AG09309 (cell line): ENCODE measurements around the gene UNKL.

Experiments used
- DNase-seq: peaks from one replicate; pipeline ENCODE4 v3.0.0-alpha.2; 2010; ENCODE audit warnings: low read depth
- H3K4me3 ChIP-seq: 2 replicates; pipeline ENCODE4 v1.5.1; 2011; ENCODE audit warnings: mild to moderate bottlenecking, low read depth, low read length, moderate library complexity; ENCODE audit not compliant: control insufficient read depth
- TF ChIP-seq, protein P1 (sequence below): IDR thresholded peaks from 2 replicates; pipeline ENCODE4 v1.5.1; 2011; ENCODE audit warnings: mild to moderate bottlenecking, low read depth, low read length, inconsistent platforms; ENCODE audit not compliant: insufficient read depth, control insufficient read depth; ENCODE audit errors: missing control alignments

UNKL gene

DNA sequence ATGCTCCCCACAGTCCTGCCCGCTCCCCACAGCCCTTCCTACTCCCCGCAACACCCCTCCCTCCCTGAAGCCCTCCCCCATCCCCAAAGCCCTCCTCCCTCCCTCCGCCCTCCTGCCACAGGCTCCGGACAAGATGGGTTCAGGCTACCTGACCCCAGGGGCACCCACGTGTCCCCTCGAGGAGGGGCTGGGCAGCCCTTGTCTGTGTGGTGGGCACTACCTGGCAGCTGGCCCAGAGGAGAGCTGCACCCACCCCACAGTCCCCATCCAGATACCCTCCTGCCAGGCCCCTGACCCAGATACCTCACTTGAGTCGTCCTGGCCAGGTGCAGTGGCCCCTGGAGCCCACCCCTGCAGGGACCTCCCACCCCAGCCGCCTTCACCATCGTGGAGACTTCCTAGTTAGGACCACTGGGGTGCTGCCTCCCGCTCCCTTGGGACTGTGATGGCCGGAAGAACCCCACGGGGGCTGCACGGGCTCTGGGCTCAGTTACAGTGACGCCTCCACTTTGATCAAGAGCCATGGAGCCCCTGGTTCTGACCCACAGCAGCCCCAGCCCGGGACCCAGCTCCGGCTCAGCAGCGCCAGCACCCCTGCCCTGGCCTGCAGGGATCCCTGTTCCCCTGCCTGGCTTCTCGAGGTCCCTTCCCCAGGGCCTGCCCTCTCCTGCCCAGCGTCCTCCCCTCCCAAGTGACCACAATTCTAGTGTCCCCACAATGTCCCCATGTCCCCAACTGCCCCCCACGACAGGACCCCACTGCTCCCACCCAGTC lies 17.2 kb upstream of the UNKL start:
- DNase-seq, result no peak
- H3K4me3 ChIP-seq, result no peak overlapping the region
- TF ChIP-seq, protein P1, sequence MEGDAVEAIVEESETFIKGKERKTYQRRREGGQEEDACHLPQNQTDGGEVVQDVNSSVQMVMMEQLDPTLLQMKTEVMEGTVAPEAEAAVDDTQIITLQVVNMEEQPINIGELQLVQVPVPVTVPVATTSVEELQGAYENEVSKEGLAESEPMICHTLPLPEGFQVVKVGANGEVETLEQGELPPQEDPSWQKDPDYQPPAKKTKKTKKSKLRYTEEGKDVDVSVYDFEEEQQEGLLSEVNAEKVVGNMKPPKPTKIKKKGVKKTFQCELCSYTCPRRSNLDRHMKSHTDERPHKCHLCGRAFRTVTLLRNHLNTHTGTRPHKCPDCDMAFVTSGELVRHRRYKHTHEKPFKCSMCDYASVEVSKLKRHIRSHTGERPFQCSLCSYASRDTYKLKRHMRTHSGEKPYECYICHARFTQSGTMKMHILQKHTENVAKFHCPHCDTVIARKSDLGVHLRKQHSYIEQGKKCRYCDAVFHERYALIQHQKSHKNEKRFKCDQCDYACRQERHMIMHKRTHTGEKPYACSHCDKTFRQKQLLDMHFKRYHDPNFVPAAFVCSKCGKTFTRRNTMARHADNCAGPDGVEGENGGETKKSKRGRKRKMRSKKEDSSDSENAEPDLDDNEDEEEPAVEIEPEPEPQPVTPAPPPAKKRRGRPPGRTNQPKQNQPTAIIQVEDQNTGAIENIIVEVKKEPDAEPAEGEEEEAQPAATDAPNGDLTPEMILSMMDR, result no peak

DNA sequence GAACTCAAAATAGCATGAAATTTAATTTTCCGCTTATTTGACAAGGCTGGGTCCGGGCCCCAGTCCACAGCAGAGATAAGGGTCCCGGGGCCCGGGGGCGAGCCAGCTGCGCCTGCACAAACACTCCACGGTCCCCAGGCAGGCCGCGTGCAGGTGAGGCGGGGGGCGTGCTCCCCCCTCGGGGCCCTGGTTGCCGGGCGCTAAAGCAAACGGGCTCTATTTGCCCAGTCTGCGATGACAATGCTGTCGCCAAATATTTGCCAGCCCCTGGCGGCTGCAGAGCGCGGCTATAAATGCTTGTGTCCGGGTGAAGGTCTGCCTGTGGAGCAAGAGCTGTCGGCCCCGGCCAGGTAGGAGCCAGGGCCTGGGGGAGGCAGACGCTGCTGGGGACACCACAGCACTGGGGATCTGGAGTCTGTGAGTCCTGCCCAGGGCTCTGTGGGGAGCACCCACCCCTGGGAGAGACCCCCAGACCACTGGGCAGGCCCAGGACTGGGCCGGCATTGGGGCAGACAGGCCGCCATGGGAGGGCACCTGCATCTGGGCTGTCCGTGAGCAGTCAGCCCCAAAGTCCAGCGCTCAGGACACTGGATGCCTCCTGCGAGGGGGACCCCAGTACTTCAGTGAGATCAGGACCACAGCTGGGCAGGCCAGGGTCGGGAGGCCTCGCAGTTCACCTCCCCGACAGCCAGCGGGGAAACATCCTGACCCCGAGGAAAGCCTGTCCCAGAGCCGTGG lies 16.4 kb upstream of the UNKL start, which contains the start of gene PERCC1:
TSS of gene PERCC1 (plus strand) at position 320 of the 738 bp plus-strand sequence. CDS start 1,516 bp downstream, outside the sequence.
- no peak for DNase-seq
- H3K4me3 ChIP-seq, result no peak within 1 kb of the TSS
- TF ChIP-seq, protein P1, result no peak

DNA sequence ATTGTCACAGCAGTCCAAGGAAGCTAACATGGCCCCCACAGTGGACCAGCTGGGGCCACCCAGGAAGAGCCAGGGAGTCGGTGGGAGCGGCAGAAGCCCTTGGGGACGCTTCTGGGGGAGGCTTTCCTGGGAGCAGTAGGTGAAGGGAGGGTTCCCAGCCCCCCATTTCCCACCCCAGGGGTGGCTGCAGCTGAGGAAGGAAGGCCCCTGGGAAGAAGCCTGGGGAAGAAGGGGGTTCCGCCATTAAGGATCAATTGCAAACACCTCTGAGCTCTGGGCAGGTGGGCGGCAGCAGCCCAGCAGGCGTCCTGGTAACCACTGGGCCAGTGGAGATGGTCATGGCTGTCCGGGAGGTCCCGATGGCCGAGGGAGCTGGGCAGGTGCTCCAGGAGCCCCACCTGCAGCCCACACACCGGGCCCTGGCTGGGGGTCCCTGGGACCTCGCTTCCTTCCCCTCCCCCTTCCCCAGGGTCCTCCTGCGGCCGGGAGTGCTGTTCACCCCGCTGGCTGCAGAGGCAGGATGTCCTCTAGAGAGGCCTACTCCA lies 15.8 kb upstream of the UNKL start:
- no peak overlapping the region for H3K4me3 ChIP-seq
- TF ChIP-seq, protein P1, result no peak
- no peak for DNase-seq

DNA sequence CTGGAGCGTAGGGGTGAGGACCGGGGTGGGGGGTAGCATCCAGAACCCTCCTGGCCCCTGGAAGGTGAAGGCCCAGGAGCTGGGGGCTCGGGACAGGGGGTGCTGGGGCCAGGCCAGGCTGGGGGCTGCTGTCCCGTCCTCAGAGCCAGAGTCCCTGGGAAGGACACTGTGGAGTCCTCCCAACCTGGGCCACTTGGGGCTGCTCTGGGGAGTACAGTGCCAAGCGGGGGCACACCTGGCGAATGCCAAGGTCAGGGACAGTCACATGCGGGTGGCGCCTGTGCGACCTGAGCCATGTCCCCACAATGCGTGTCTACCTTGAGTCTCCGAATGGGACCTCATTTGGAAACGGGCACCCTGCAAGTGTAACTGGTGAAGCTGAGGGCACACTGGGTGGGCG lies 15.1 kb upstream of the UNKL start:
- no peak for DNase-seq
- TF ChIP-seq, protein P1, result no peak
- no peak overlapping the region for H3K4me3 ChIP-seq

DNA sequence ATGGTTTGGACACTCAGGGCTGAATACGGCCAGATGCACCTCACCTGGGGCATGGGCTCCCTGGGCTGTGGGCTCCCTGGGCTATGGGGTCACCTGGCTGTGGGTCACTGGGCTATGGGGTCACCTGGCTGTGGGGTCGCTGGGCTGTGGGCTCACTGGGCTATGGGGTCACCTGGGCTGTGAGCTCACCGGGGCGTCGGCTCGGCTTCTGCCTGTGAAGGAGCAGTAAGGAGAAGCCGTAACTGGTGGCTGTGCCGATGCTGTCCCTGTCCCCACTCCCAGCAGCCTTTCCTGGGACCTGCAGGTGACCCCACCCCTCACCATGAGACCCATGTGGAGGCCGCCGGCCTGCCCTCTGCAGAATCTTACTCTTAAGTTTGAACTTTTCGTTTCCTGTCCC lies 14.5 kb upstream of the UNKL start:
- no peak overlapping the region for H3K4me3 ChIP-seq
- DNase-seq, result no peak
- TF ChIP-seq, protein P1, result no peak

DNA sequence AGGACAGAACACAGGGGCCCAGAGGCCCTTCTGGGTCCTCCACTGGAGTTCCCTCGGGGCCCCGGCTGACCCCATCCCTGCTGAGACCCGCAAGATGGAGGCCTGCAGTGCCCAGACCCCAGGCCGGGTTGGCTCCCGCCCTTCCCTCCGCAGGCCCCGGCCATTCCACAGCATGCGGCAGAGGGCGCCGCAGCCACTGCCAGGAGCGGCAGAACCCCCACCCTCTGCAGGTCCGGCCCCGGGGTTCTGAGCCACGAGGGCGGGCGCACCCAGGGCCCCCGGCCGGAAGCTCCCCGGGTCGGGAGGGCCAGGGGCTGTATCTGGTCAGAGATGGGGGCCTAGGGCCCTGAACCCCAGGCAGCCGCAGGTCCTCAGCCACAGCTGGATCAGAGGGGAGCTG lies 14.0 kb upstream of the UNKL start:
- no peak overlapping the region for H3K4me3 ChIP-seq
- TF ChIP-seq, protein P1, result peak; percentile 50
- DNase-seq, result no peak
